Keratinocyte (primary cell): ENCODE results near the gene DNAH10. TPM values are rescaled to one million over a fixed set of nuclear protein-coding genes. Genes with fewer than 3 reads are reported as not detected.
A peak's percentile ranks its signal among the peaks of the same experiment; 100 is the strongest.

Experiments
- DNase-seq: peaks from one replicate; pipeline ENCODE4 v3.0.0-alpha.2; 2011; ENCODE audit warnings: low read depth, missing footprints, low spot score
- FAIRE-seq: peaks from 2 replicates; lab custom pipeline; 2011; peaks lifted over from hg19 to GRCh38; lab: Jason Lieb, UNC
- H2AFZ ChIP-seq: 2 replicates; pipeline ENCODE4 v1.6.0; 2012; ENCODE audit warnings: low read length, control low read depth, inconsistent platforms; ENCODE audit not compliant: control insufficient read depth
- H3K27ac ChIP-seq: 2 replicates; pipeline ENCODE4 v1.5.1; 2011; ENCODE audit warnings: low read length; ENCODE audit not compliant: control insufficient read depth, insufficient read depth
- H3K27me3 ChIP-seq: 3 replicates; pipeline ENCODE4 v1.6.0; 2011; ENCODE audit warnings: low read length; ENCODE audit not compliant: control insufficient read depth, insufficient read depth; ENCODE audit errors: extremely low read depth
- H3K36me3 ChIP-seq, 2 experiments: 2 replicates in 1 of 2; 3 replicates in 1 of 2; pipeline ENCODE4 v1.5.1; 2011; ENCODE audit warnings: low read length in 2 of 2, mild to moderate bottlenecking in 1 of 2; ENCODE audit not compliant: control insufficient read depth in 2 of 2, insufficient read depth in 2 of 2; ENCODE audit errors: extremely low read depth in 1 of 2
- H3K4me1 ChIP-seq: 3 replicates; pipeline ENCODE4 v1.5.1; 2011; ENCODE audit warnings: low read length; ENCODE audit not compliant: control insufficient read depth, insufficient read depth; ENCODE audit errors: extremely low read depth
- H3K4me2 ChIP-seq: 3 replicates; pipeline ENCODE4 v1.6.0; 2011; ENCODE audit warnings: low read depth, low read length; ENCODE audit not compliant: control insufficient read depth, insufficient read depth; ENCODE audit errors: extremely low read depth
- H3K4me3 ChIP-seq, 3 experiments: fragments of 200-600 bp in 1 of 3; sonication (generic) in 1 of 3; 2 replicates in 2 of 3; 3 replicates in 1 of 3; pipeline ENCODE4 v1.5.1; 2011 to 2016; ENCODE audit warnings: low read length in 3 of 3, mild to moderate bottlenecking in 3 of 3, control low read depth in 2 of 3, inconsistent platforms in 1 of 3, low read depth in 1 of 3, mixed read lengths in 1 of 3, mixed run types in 1 of 3, moderate library complexity in 1 of 3; ENCODE audit not compliant: control insufficient read depth in 2 of 3, insufficient read depth in 2 of 3; ENCODE audit errors: extremely low read depth in 1 of 3
- H3K79me2 ChIP-seq: 2 replicates; pipeline ENCODE4 v1.6.0; 2012; ENCODE audit warnings: low read length; ENCODE audit not compliant: control insufficient read depth, insufficient read depth
- H3K9ac ChIP-seq: 3 replicates; pipeline ENCODE4 v1.6.0; 2011; ENCODE audit warnings: low read length; ENCODE audit not compliant: control insufficient read depth, insufficient read depth; ENCODE audit errors: extremely low read depth
- H3K9me1 ChIP-seq: 3 replicates; pipeline ENCODE4 v1.6.0; 2011; ENCODE audit warnings: low read length; ENCODE audit not compliant: control insufficient read depth, insufficient read depth; ENCODE audit errors: extremely low read depth
- H3K9me3 ChIP-seq: 2 replicates; pipeline ENCODE4 v1.5.1; 2012; ENCODE audit warnings: low read depth, low read length; ENCODE audit not compliant: control insufficient read depth
- H4K20me1 ChIP-seq: 3 replicates; pipeline ENCODE4 v1.6.0; 2011; ENCODE audit warnings: low read length; ENCODE audit not compliant: control insufficient read depth, insufficient read depth; ENCODE audit errors: extremely low read depth
- CTCF ChIP-seq, 3 experiments: IDR thresholded peaks in 1 of 3; conservative IDR thresholded peaks in 1 of 3; optimal IDR thresholded peaks in 1 of 3; 2 replicates in 2 of 3; 3 replicates in 1 of 3; pipeline versions ENCODE3 to v1.5.1; 2011; ENCODE audit warnings: low read length in 3 of 3, mild to moderate bottlenecking in 3 of 3, moderate library complexity in 2 of 3, control low read depth in 1 of 3, inconsistent platforms in 1 of 3; ENCODE audit not compliant: insufficient read depth in 2 of 3; ENCODE audit errors: extremely low read depth in 1 of 3
- EZH2 ChIP-seq: IDR thresholded peaks from one replicate; pipeline ENCODE4 v1.6.1; 2012; ENCODE audit warnings: inconsistent platforms, mild to moderate bottlenecking, low read length, moderate library complexity
- dilution Hi-C: fragments of 300-500 bp; cut with MboI; formaldehyde crosslinking; loops from one replicate; pipeline ENCODE4 v1.7.0; 2020; ENCODE audit warnings: low sequenced_read_pairs; ENCODE audit not compliant: extremely low pct_ligation_motif_present
- polyA plus RNA-seq, 5 experiments: library from polyadenylated mRNA; depleted of rRNA in 3 of 5; stranded (reverse) in 3 of 5; stranded (forward) in 1 of 5; unstranded in 1 of 5; fragments of >200 nt; gene quantifications; 1 replicate in 1 of 5; 2 replicates in 3 of 5; 3 replicates in 1 of 5; pipeline versions ENCODE4 v1.2.1 to v1.2.3, GENCODE V29; 2011 to 2012; ENCODE audit warnings: missing spikeins in 2 of 5, low read depth in 1 of 5, low replicate concordance in 1 of 5

DNAH10 gene
- polyA plus RNA-seq, 1 donor (not counting 4 experiments of a cell fraction or from before 2014, with no cell fraction given), result 0.08 TPM

GRCh38 chr12:123807670-123808069 is 45.6 kb downstream of the DNAH10 start:
- H3K4me2 ChIP-seq, result no peak overlapping the region
- peaks cover 4% of the 10 kb centered on the region for H3K27me3 ChIP-seq
- H3K4me1 ChIP-seq, result no peaks in the 10 kb centered on the region
- H3K9me1 ChIP-seq, result no peaks in the 10 kb centered on the region
- H3K36me3 ChIP-seq, result no peaks in the 10 kb centered on the region
- no peak overlapping the region for H3K4me3 ChIP-seq
- H4K20me1 ChIP-seq, result no peaks in the 10 kb centered on the region
- dilution Hi-C loops, result no loop called here
- TF ChIP-seq EZH2, result no peak
- TF ChIP-seq CTCF (optimal IDR thresholded peaks at IDR 0.05 in 1 of 3, IDR thresholded peaks at IDR 0.05 in 1 of 3, conservative IDR thresholded peaks at IDR 0.05 in 1 of 3; ENCODE audit: extremely low read depth in 1 of 3, insufficient read depth in 2 of 3, low read length in 3 of 3), result no peak
- H3K9me3 ChIP-seq, result no peaks in the 10 kb centered on the region
- FAIRE-seq (no peak), DNase-seq (no peak)
- no peaks in the 10 kb centered on the region for H3K79me2 ChIP-seq
- H2AFZ ChIP-seq, result no peak overlapping the region
- H3K9ac ChIP-seq, result no peak overlapping the region
- H3K27ac ChIP-seq, result no peak overlapping the region

- dilution Hi-C loops, result no loop called here
- Histone ChIP-seq H2AFZ (no peak overlapping the region), H3K9ac (no peak overlapping the region), H4K20me1 (no peaks in the 10 kb centered on the region), H3K9me1 (no peaks in the 10 kb centered on the region), H3K79me2 (no peaks in the 10 kb centered on the region), H3K27ac (no peak overlapping the region), H3K9me3 (no peaks in the 10 kb centered on the region), H3K4me1 (no peaks in the 10 kb centered on the region), H3K4me2 (no peak overlapping the region), H3K4me3 (no peak overlapping the region), H3K27me3 (peaks cover 4% of the 10 kb centered on the region), H3K36me3 (no peaks in the 10 kb centered on the region)
- FAIRE-seq (no peak), DNase-seq (no peak)
- TF ChIP-seq CTCF (optimal IDR thresholded peaks at IDR 0.05 in 1 of 3, IDR thresholded peaks at IDR 0.05 in 1 of 3, conservative IDR thresholded peaks at IDR 0.05 in 1 of 3; ENCODE audit: extremely low read depth in 1 of 3, insufficient read depth in 2 of 3, low read length in 3 of 3) (peak; percentile 12 to 43 (median 34)), EZH2 (no peak)
Observed at GRCh38 chr12:123808167-123808566, 46.1 kb downstream of the DNAH10 start.
